ENCODE measurements around the gene TMEM245. TPM values are rescaled to one million over a fixed set of nuclear protein-coding genes. Genes with fewer than 3 reads are reported as not detected.

The TMEM245 gene
- total and polyA plus RNA-seq, 7 donors = 1.8 to 105 (median 90.7) TPM

GRCh38 chr9:109036744-109037680 lies 82.7 kb downstream of the TMEM245 start:
- peaks cover 0 to 28% (median 15%) of the 10 kb centered on the region in 4 donors for H3K4me1 ChIP-seq
- DNase-seq = no peak
- 90 to 92% methylated on average over 6 of the region's 6 CpGs for WGBS, 2 donors
- intact Hi-C loops (cut with DNase I) = no loop called here
- no peaks in the 10 kb centered on the region for H3K27me3 ChIP-seq
- H3K9me3 ChIP-seq = no peaks in the 10 kb centered on the region
- peaks cover 0 to 61% (median 6%) of the 10 kb centered on the region in 4 donors for H3K36me3 ChIP-seq
- TF ChIP-seq POLR2AphosphoS5 (IDR thresholded peaks at IDR 0.05) (no peak), POLR2A (IDR thresholded peaks at IDR 0.05) (no peak), EP300 (IDR thresholded peaks at IDR 0.05) (no peak), CTCF (IDR thresholded peaks at IDR 0.05) (no peak)
- H3K4me3 ChIP-seq = no peak overlapping the region
- peak overlapping the region in 3 of 4 donors; percentile 31 to 56 (median 44) for H3K27ac ChIP-seq

DNA sequence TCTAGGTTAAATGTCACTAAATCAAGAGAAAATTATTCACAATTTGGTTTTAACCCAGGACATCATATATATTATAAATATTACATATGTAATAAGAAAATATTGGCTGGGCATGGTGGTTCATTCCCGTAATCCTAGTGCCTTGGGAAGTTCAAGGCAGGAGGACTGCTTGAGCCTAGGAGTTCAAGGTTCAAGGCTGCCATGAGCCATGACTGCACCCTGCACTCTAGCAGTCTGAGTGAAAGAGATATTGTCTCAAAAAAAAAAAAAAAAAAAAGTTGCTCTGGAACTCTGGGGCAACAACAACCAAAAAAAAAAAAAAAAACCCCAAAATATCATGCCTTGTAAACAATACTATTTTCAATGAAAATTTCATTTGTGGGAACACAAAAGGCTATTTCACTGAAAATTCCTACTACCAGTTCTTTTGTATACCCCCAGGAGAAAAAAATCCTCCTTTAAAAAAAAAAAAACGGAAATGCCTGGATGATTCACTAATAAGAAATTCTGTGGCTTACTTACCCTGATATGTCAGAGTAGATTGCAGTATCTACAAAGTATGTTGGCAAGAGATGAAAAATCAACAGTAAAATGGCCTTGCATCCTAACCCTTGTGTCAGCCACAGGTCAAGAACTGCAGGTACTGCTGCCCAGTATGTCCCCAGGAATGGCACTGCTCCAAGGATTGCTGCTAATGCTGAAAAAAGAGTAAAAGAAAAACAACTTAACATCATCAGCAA lies 83.9 kb downstream of the TMEM245 start:
- intact Hi-C loops (cut with DNase I) = no loop called here
- H3K27ac ChIP-seq = peak overlapping the region in 3 of 4 donors; percentile 31 to 56 (median 44)
- H3K4me3 ChIP-seq = no peak overlapping the region
- TF ChIP-seq POLR2AphosphoS5 (IDR thresholded peaks at IDR 0.05) (peak in 1 of 4 donors; percentile 22), POLR2A (IDR thresholded peaks at IDR 0.05) (no peak), EP300 (IDR thresholded peaks at IDR 0.05) (no peak)
- H3K27me3 ChIP-seq = no peaks in the 10 kb centered on the region
- H3K4me1 ChIP-seq = peaks cover 0 to 28% (median 15%) of the 10 kb centered on the region in 4 donors
- no peaks in the 10 kb centered on the region for H3K9me3 ChIP-seq
- H3K36me3 ChIP-seq = peaks cover 0 to 65% (median 6%) of the 10 kb centered on the region in 4 donors
- no peak for DNase-seq
- 80 to 85% methylated on average over 2 of the region's 2 CpGs for WGBS, 2 donors

DNA sequence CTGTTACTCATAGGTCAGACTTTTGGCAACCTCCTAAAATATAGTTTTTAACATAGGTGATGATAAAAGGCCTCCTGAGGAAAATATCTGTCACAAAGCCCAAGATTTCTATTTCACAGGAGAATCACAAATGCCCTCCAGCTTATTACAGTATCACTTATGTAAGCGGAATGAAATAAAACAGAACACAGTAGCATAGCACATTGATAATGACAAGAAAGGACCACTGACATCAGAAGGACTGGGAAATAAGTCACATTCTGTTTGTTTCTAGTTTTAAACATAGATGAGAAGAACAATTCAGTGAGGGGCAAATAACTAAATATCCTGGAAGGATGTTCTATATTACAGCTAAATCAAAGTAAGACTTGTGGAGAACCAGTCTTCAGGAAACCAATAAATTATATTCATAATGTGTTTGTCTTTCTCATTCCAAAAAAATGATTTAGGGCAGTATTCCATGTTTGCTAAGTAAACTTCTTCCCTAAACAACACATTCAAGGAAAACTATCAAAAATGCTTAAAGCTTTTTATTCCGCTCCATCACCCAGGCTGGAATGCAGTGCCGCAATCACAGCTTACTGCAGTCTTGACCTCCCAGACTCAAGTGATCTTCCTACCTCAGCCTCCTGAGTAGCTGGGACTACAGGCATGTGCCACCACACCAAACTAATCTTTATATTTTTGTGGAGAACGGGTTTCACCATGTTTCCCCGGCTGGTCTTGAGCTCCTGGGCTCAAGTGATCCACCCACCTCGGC lies 85.6 kb downstream of the TMEM245 start:
- no peak overlapping the region for H3K4me3 ChIP-seq
- H3K9me3 ChIP-seq = no peaks in the 10 kb centered on the region
- H3K27ac ChIP-seq = no peak overlapping the region
- peaks cover 0 to 28% (median 15%) of the 10 kb centered on the region in 4 donors for H3K4me1 ChIP-seq
- no peaks in the 10 kb centered on the region for H3K27me3 ChIP-seq
- DNase-seq = no peak
- peaks cover 0 to 54% (median 6%) of the 10 kb centered on the region in 4 donors for H3K36me3 ChIP-seq
- intact Hi-C loops (cut with DNase I) = no loop called here
- no peak for TF ChIP-seq CTCF (IDR thresholded peaks at IDR 0.05)
- no peak for TF ChIP-seq POLR2A (IDR thresholded peaks at IDR 0.05)
- no peak for TF ChIP-seq EP300 (IDR thresholded peaks at IDR 0.05)
- no peak for TF ChIP-seq POLR2AphosphoS5 (IDR thresholded peaks at IDR 0.05)
- 89 to 98% methylated on average over 6 of the region's 6 CpGs for WGBS, 2 donors

DNA sequence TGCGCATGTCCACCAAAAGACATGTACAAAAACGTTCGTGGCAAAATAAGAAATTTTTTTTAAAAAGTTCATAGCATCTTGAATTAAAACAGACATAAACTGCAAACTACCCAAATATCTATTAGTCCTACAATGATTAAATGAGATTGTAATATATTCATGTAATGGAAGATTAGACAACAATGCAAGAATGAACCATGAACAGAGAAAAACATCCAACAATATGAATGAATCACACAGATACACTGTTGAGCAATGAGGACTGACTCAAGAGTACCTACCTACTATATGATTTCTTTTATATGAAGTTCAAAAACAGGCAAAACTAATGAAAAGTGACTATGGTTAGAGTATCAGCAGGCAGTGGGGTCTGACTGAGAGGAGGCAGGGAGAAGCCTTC lies 88.5 kb downstream of the TMEM245 start:
- 90 to 94% methylated on average over 3 of the region's 3 CpGs for WGBS, 2 donors
- peaks cover 0 to 41% (median 6%) of the 10 kb centered on the region in 4 donors for H3K36me3 ChIP-seq
- DNase-seq = no peak
- no peaks in the 10 kb centered on the region for H3K9me3 ChIP-seq
- no peaks in the 10 kb centered on the region for H3K27me3 ChIP-seq
- TF ChIP-seq CTCF (IDR thresholded peaks at IDR 0.05) (no peak), EP300 (IDR thresholded peaks at IDR 0.05) (no peak), POLR2A (IDR thresholded peaks at IDR 0.05) (no peak), POLR2AphosphoS5 (IDR thresholded peaks at IDR 0.05) (no peak)
- H3K4me1 ChIP-seq = peaks cover 0 to 29% (median 24%) of the 10 kb centered on the region in 4 donors
- no peak overlapping the region for H3K4me3 ChIP-seq
- H3K27ac ChIP-seq = no peak overlapping the region
- intact Hi-C loops (cut with DNase I) = no loop called here

All from sigmoid colon (tissue), 7 donors.